ENCODE results near the gene CMTR2. TPM values are rescaled to one million over a fixed set of nuclear protein-coding genes. Genes with fewer than 3 reads are reported as not detected.
"Not testable (repeated sequence)": the region's sequence is repeated elsewhere in the genome, so short reads cannot be mapped to it uniquely, and the experiment has no call there.

Gene CMTR2
- total RNA-seq, 1 experiment from 2014 or later, result 26.8 TPM

DNA sequence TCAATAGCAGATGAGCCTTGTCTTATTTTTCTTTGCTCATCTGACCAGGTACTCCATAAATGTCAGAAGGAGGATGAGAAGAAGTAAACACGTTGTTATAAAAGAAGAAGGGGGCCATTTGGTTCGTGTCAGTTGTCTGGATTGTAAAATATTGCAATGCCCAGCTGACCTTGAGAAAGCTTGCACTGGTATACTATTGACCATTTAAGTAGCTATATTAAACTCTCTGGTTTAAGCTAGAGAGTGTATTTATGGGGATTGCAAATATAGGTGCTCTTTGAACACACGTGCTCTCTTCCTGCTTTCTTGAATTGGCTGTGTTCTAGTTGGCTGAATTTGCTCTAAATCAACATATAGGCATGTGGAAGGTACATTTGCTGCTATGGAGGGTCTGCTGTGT is 26.1 kb upstream of the CMTR2 start:
- ATAC-seq, result no peak
- peaks cover 21% of the 10 kb centered on the region; the same call in 1 of the 2 replicates for H3K27me3 ChIP-seq (ENCODE audit: insufficient read depth, low read length)
- no peak overlapping the region for H3K27ac ChIP-seq (ENCODE audit: low read depth, low read length)
- no peaks in the 10 kb centered on the region for H3K9me3 ChIP-seq (ENCODE audit: control insufficient read depth in 1 of 2, insufficient read depth in 1 of 2, low read depth in 1 of 2, low read length in 2 of 2)
- H4K20me1 ChIP-seq (ENCODE audit: insufficient read depth), result no peaks in the 10 kb centered on the region
- no peaks in the 10 kb centered on the region for H3K4me1 ChIP-seq (ENCODE audit: control insufficient read depth in 1 of 2, insufficient read depth in 2 of 2, low read length in 2 of 2)
- H3K4me3 ChIP-seq (replicated peaks in 1 of 2; ENCODE audit: low read depth in 1 of 2, low read length in 2 of 2), result no peak overlapping the region
- no TSS peak for BruUV-seq (replicated peaks)
- DNase-seq (ENCODE audit: low read depth, low spot score), result no peak
- H3K9me2 ChIP-seq (ENCODE audit: insufficient read depth), result no peaks in the 10 kb centered on the region
- H3K9ac ChIP-seq (ENCODE audit: low read length), result no peak overlapping the region
- CTCF ChIA-PET, result no interaction called here
- H3K36me3 ChIP-seq (ENCODE audit: control insufficient read depth in 1 of 2, insufficient read depth in 2 of 2, low read length in 2 of 2), result no peaks in the 10 kb centered on the region
- POLR2A ChIA-PET, result no interaction called here
- no peaks in the 10 kb centered on the region for H3K79me2 ChIP-seq (ENCODE audit: insufficient read depth, low read length)
- no peak overlapping the region for H2AFZ ChIP-seq (ENCODE audit: low read depth, low read length, poor library complexity, severe bottlenecking)
- intact Hi-C loops (cut with micrococcal nuclease), result no loop called here
- no peak overlapping the region for H3K4me2 ChIP-seq (ENCODE audit: low read length)
- TF ChIP-seq FOSL1 (IDR thresholded peaks at IDR 0.05; ENCODE audit: low read depth), result no peak
- TF ChIP-seq, protein P1, sequence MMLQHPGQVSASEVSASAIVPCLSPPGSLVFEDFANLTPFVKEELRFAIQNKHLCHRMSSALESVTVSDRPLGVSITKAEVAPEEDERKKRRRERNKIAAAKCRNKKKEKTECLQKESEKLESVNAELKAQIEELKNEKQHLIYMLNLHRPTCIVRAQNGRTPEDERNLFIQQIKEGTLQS (IDR thresholded peaks at IDR 0.05), result no peak
- no peak for TF ChIP-seq EZH2 (IDR thresholded peaks at IDR 0.05)
- TF ChIP-seq EZH2phosphoT487 (IDR thresholded peaks at IDR 0.05; ENCODE audit: borderline replicate concordance), result no peak
- no peak for TF ChIP-seq SP1 (IDR thresholded peaks at IDR 0.05; ENCODE audit: low read depth)
- RAD21 ChIA-PET (ENCODE audit: low non-redundant PET in 1 of 2, low total read pairs in 2 of 2, uncharacterized antibody in 2 of 2, unreplicated experiment in 2 of 2), result no interaction called here

DNA sequence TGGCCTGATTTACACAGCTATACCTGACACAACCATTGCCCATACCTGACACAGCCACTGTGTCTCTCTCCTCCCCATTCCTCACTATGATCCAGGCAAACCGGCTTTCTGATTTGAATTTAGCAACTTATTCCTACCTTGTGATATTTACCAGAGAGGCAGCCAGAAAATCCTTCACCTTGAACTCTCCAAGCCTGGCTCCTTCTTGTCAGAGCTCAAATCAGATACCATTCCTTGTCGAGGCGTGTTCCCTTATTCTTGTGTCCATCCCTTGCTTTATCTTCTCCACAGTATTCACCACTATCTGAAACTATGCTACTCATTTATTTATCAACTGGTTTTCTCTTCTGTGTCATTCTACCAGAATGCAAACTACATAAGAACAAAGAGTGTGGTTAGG is 24.4 kb upstream of the CMTR2 start:
- H3K9ac ChIP-seq (ENCODE audit: low read length); H3K4me3 ChIP-seq (replicated peaks in 1 of 2; ENCODE audit: low read depth in 1 of 2, low read length in 2 of 2); H3K4me2 ChIP-seq (ENCODE audit: low read length); H3K9me2 ChIP-seq (ENCODE audit: insufficient read depth); RAD21 ChIA-PET (ENCODE audit: low non-redundant PET in 1 of 2, low total read pairs in 2 of 2, uncharacterized antibody in 2 of 2, unreplicated experiment in 2 of 2); ATAC-seq; CTCF ChIA-PET; POLR2A ChIA-PET; BruUV-seq (replicated peaks); H3K79me2 ChIP-seq (ENCODE audit: insufficient read depth, low read length); H3K9me3 ChIP-seq (ENCODE audit: control insufficient read depth in 1 of 2, insufficient read depth in 1 of 2, low read depth in 1 of 2, low read length in 2 of 2); H2AFZ ChIP-seq (ENCODE audit: low read depth, low read length, poor library complexity, severe bottlenecking); H3K36me3 ChIP-seq (ENCODE audit: control insufficient read depth in 1 of 2, insufficient read depth in 2 of 2, low read length in 2 of 2); H3K4me1 ChIP-seq (ENCODE audit: control insufficient read depth in 1 of 2, insufficient read depth in 2 of 2, low read length in 2 of 2); H3K27ac ChIP-seq (ENCODE audit: low read depth, low read length); DNase-seq (ENCODE audit: low read depth, low spot score); H4K20me1 ChIP-seq (ENCODE audit: insufficient read depth): not testable (repeated sequence)
- intact Hi-C loops (cut with micrococcal nuclease), result loop anchor here (5.0 kb wide), 1 partner anchor 96 kb away; no protein-coding TSS in a partner anchor
- H3K27me3 ChIP-seq (ENCODE audit: insufficient read depth, low read length), result peaks cover 33% of the 10 kb centered on the region

All from HCT116 (cell line).